Astrocyte (in vitro differentiated cells and primary cell): ENCODE measurements around the gene DHX8. TPM values are rescaled to one million over a fixed set of nuclear protein-coding genes. Genes with fewer than 3 reads are reported as not detected.

Experiments
- DNase-seq: peaks from one replicate; pipeline ENCODE4 v3.0.0-alpha.2; 2010; ENCODE audit warnings: low read depth
- FAIRE-seq: peaks from 2 replicates; lab custom pipeline; 2011; peaks lifted over from hg19 to GRCh38; lab: Jason Lieb, UNC
- H2AFZ ChIP-seq: 2 replicates; pipeline ENCODE4 v1.6.0; 2012; ENCODE audit warnings: low read depth, low read length, inconsistent platforms
- H3K27ac ChIP-seq: 2 replicates; pipeline ENCODE4 v1.5.1; 2011; ENCODE audit warnings: low read depth, low read length, inconsistent platforms
- H3K27me3 ChIP-seq: 2 replicates; pipeline ENCODE4 v1.6.0; 2011; ENCODE audit warnings: low read length, inconsistent platforms; ENCODE audit not compliant: insufficient read depth
- H3K36me3 ChIP-seq: 2 replicates; pipeline ENCODE4 v1.5.1; 2011; ENCODE audit warnings: low read length, inconsistent platforms; ENCODE audit not compliant: insufficient read depth
- H3K4me1 ChIP-seq: 2 replicates; pipeline ENCODE4 v1.5.1; 2011; ENCODE audit warnings: low read length, inconsistent platforms; ENCODE audit not compliant: insufficient read depth
- H3K4me2 ChIP-seq: 2 replicates; pipeline ENCODE4 v1.6.0; 2012; ENCODE audit warnings: low read length, inconsistent platforms
- H3K4me3 ChIP-seq: 2 replicates; pipeline ENCODE4 v1.5.1; 2011; ENCODE audit warnings: low read depth, mild to moderate bottlenecking, low read length, inconsistent platforms; ENCODE audit not compliant: insufficient read depth
- H3K79me2 ChIP-seq: 2 replicates; pipeline ENCODE4 v1.6.0; 2012; ENCODE audit warnings: mild to moderate bottlenecking, low read length, inconsistent platforms; ENCODE audit not compliant: insufficient read depth
- H3K9ac ChIP-seq: 2 replicates; pipeline ENCODE4 v1.6.0; 2012; ENCODE audit warnings: mild to moderate bottlenecking, low read length, inconsistent platforms
- H3K9me3 ChIP-seq: 2 replicates; pipeline ENCODE4 v1.5.1; 2012; ENCODE audit warnings: low read depth, mild to moderate bottlenecking, low read length, inconsistent platforms; ENCODE audit not compliant: insufficient read depth
- H4K20me1 ChIP-seq: 2 replicates; pipeline ENCODE4 v1.6.0; 2012; ENCODE audit warnings: low read length, inconsistent platforms; ENCODE audit not compliant: insufficient read depth
- H3K27ac Mint-ChIP-seq: one replicate; pipeline ENCODE4 v1.8.0; 2021; ENCODE audit warnings: mild to moderate bottlenecking, mixed read lengths; ENCODE audit not compliant: unreplicated experiment
- H3K27me3 Mint-ChIP-seq: one replicate; pipeline ENCODE4 v1.8.0; 2021; ENCODE audit warnings: low read depth, mixed read lengths; ENCODE audit not compliant: unreplicated experiment
- H3K36me3 Mint-ChIP-seq: one replicate; pipeline ENCODE4 v1.8.0; 2021; ENCODE audit warnings: low read depth, mixed read lengths; ENCODE audit not compliant: unreplicated experiment
- H3K4me1 Mint-ChIP-seq: one replicate; pipeline ENCODE4 v1.8.0; 2021; ENCODE audit warnings: low read depth, mixed read lengths; ENCODE audit not compliant: unreplicated experiment
- H3K4me3 Mint-ChIP-seq: one replicate; pipeline ENCODE4 v1.8.0; 2021; ENCODE audit warnings: mild to moderate bottlenecking, moderate library complexity, mixed read lengths; ENCODE audit not compliant: unreplicated experiment
- H3K9me3 Mint-ChIP-seq: one replicate; pipeline ENCODE4 v1.8.0; 2021; ENCODE audit warnings: mild to moderate bottlenecking, mixed read lengths; ENCODE audit not compliant: unreplicated experiment
- EZH2 ChIP-seq: IDR thresholded peaks from 2 replicates; pipeline ENCODE4 v1.6.1; 2012; ENCODE audit warnings: mild to moderate bottlenecking, low read length, inconsistent platforms; ENCODE audit not compliant: insufficient read depth
- total RNA-seq: library from RNA; stranded (reverse); gene quantifications from 2 replicates; pipeline ENCODE4 v1.2.1, GENCODE V29; 2021
- TF ChIP-seq, protein P1 (sequence below): IDR thresholded peaks from 2 replicates; pipeline ENCODE4 v1.5.1; 2011; ENCODE audit warnings: low read depth, mild to moderate bottlenecking, inconsistent platforms, low read length, moderate library complexity; ENCODE audit not compliant: insufficient read depth

The DHX8 gene
- total RNA-seq, 1 donor from 2014 or later, result 48.5 TPM

DNA sequence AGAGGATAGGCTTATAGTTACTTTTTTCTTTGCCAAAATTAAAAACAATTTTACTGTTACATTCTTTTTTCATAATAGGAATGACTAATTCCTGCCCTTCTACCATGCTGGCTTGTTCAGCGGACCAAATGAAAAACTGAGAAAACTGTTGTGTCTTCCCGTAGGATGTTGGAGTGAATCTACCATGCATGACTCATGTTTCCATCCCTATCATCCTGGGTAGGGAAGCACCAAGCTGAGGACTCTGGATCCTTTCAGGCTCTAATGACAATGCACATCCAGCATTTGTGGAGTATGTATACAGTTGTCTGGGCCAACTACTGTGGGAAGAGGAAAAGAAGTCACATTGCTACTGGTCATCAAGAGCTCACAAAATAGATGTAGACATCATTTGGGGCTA, 41.1 kb upstream of the DHX8 start:
- H3K4me1 Mint-ChIP-seq, result peaks cover 27% of the 10 kb centered on the region
- Histone ChIP-seq H3K9me3 (no peaks in the 10 kb centered on the region), H3K9ac (no peak overlapping the region), H3K4me1 (peaks cover 14% of the 10 kb centered on the region), H3K27ac (no peak overlapping the region), H2AFZ (no peak overlapping the region), H4K20me1 (no peaks in the 10 kb centered on the region), H3K36me3 (no peaks in the 10 kb centered on the region), H3K4me2 (no peak overlapping the region), H3K79me2 (no peaks in the 10 kb centered on the region), H3K27me3 (no peaks in the 10 kb centered on the region), H3K4me3 (no peak overlapping the region)
- peak; percentile 75 for FAIRE-seq
- no peaks in the 10 kb centered on the region for H3K27me3 Mint-ChIP-seq
- no peaks in the 10 kb centered on the region for H3K9me3 Mint-ChIP-seq
- TF ChIP-seq, protein P1, sequence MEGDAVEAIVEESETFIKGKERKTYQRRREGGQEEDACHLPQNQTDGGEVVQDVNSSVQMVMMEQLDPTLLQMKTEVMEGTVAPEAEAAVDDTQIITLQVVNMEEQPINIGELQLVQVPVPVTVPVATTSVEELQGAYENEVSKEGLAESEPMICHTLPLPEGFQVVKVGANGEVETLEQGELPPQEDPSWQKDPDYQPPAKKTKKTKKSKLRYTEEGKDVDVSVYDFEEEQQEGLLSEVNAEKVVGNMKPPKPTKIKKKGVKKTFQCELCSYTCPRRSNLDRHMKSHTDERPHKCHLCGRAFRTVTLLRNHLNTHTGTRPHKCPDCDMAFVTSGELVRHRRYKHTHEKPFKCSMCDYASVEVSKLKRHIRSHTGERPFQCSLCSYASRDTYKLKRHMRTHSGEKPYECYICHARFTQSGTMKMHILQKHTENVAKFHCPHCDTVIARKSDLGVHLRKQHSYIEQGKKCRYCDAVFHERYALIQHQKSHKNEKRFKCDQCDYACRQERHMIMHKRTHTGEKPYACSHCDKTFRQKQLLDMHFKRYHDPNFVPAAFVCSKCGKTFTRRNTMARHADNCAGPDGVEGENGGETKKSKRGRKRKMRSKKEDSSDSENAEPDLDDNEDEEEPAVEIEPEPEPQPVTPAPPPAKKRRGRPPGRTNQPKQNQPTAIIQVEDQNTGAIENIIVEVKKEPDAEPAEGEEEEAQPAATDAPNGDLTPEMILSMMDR, result no peak
- TF ChIP-seq EZH2, result no peak
- peak; percentile 76 for DNase-seq
- no peaks in the 10 kb centered on the region for H3K36me3 Mint-ChIP-seq
- no peak overlapping the region for H3K4me3 Mint-ChIP-seq
- peak overlapping the region; percentile 66 for H3K27ac Mint-ChIP-seq

DNA sequence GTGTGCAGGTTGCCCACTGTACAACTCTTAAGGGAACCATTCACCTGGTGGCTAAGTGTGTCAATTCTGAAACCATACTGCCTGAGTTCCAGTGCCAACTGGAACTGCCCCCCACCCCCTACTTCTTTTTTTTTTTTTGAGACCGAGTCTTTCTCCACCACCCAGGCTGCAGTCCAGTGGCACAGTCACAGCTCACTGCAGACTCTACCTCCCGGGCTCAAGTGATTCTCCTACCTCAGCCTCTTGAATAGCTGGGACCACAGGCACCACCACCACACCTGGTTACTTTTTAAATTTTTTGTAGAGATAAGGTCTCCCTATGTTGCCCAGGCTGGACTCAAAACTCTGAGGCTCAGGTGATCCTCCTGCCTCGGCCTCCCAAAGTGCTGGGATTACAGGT, 40.4 kb upstream of the DHX8 start:
- H3K4me3 Mint-ChIP-seq, result no peak overlapping the region
- no peaks in the 10 kb centered on the region for H3K36me3 Mint-ChIP-seq
- no peaks in the 10 kb centered on the region for H3K27me3 Mint-ChIP-seq
- no peaks in the 10 kb centered on the region for H3K9me3 Mint-ChIP-seq
- H3K4me2 ChIP-seq, result no peak overlapping the region
- no peak for TF ChIP-seq EZH2
- TF ChIP-seq, protein P1, result no peak
- peaks cover 14% of the 10 kb centered on the region for H3K4me1 ChIP-seq
- no peaks in the 10 kb centered on the region for H3K79me2 ChIP-seq
- no peak overlapping the region for H2AFZ ChIP-seq
- no peak overlapping the region for H3K9ac ChIP-seq
- H3K27me3 ChIP-seq, result no peaks in the 10 kb centered on the region
- H3K27ac Mint-ChIP-seq, result peak overlapping the region; percentile 93
- H3K4me1 Mint-ChIP-seq, result peaks cover 27% of the 10 kb centered on the region
- no peak overlapping the region for H3K27ac ChIP-seq
- FAIRE-seq (no peak), DNase-seq (no peak)
- H3K36me3 ChIP-seq, result no peaks in the 10 kb centered on the region
- no peak overlapping the region for H3K4me3 ChIP-seq
- H4K20me1 ChIP-seq, result no peaks in the 10 kb centered on the region
- H3K9me3 ChIP-seq, result no peaks in the 10 kb centered on the region

DNA sequence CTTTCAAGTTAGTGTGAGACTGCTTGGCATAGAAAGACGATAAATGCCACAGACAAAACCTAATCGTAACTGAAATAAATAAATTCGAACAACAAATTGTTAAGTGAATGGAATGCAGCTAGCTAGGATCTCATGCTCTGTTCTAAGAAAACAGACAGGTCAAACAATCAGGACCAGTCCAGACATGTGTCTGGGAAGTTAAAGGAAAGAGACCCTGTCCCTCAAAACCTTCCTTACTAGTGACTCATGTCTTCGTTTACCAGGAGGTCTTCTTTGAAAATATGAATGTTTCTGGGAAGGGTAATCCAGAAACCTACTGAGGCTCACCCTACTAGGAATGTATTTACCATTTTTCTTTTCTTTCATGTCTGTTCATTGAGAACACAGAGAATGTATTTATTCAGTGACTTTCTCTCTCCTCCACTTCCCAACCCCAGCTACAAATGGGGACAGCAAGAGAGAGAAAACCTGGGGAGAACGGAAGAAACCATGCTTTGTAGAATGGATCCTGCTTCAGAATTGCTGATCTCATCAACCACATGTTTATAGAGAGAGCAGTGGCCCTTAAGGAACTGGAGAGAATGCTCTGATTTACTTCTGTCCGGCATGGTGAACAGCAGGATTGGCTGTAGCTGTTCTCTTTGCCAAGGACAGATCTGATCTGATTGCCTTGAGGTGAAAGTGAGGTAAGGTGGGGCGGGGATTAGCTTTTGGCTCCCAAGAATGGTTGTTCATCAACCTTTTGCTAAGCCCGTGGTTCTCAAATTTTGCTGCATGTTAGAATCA, 39.4 kb upstream of the DHX8 start:
- Mint-ChIP-seq H3K9me3 (no peaks in the 10 kb centered on the region), H3K4me1 (peaks cover 24% of the 10 kb centered on the region), H3K27ac (peak overlapping the region; percentile 93), H3K36me3 (no peaks in the 10 kb centered on the region), H3K4me3 (peak overlapping the region; percentile 8), H3K27me3 (no peaks in the 10 kb centered on the region)
- Histone ChIP-seq H2AFZ (peak overlapping the region; percentile 70), H3K9me3 (no peaks in the 10 kb centered on the region), H3K36me3 (no peaks in the 10 kb centered on the region), H3K4me2 (peak overlapping the region; percentile 65), H3K79me2 (no peaks in the 10 kb centered on the region), H3K9ac (peak overlapping the region; percentile 17), H3K4me3 (no peak overlapping the region), H3K27me3 (no peaks in the 10 kb centered on the region), H4K20me1 (no peaks in the 10 kb centered on the region), H3K4me1 (peaks cover 14% of the 10 kb centered on the region), H3K27ac (peak overlapping the region; percentile 41)
- no peak for TF ChIP-seq EZH2
- TF ChIP-seq, protein P1, result no peak
- FAIRE-seq, result no peak
- DNase-seq, result peak; percentile 89
